K562 (cell line): ENCODE results near the gene RNASEH1. TPM values are rescaled to one million over a fixed set of nuclear protein-coding genes. Genes with fewer than 3 reads are reported as not detected.

Experiments
- CBFA2T2 ChIP-seq: fragments of 450-650 bp; conservative IDR thresholded peaks from 2 replicates; pipeline ENCODE4 v1.6.1; 2017; ENCODE audit warnings: mild to moderate bottlenecking
- POLR2A ChIP-seq: fragments of 450-650 bp; conservative IDR thresholded peaks from 2 replicates; pipeline ENCODE4 v1.6.1; 2016
- RBFOX2 ChIP-seq: fragments of 200-400 bp; formaldehyde crosslinking; IDR thresholded peaks from 2 replicates; pipeline ENCODE4 v1.6.1; 2017; ENCODE audit warnings: low read depth, mild to moderate bottlenecking, low read length, moderate library complexity
- SP2 ChIP-seq: IDR thresholded peaks from 2 replicates; pipeline ENCODE4 v1.6.1; 2011; ENCODE audit warnings: mild to moderate bottlenecking, low read depth, low read length, moderate library complexity; ENCODE audit not compliant: poor library complexity, severe bottlenecking; ENCODE audit errors: extremely low read depth
- STAT5A ChIP-seq: IDR thresholded peaks from 2 replicates; pipeline ENCODE4 v1.6.1; 2012; ENCODE audit warnings: low read length, inconsistent platforms, borderline replicate concordance
- ZNF124 ChIP-seq: sonication (generic); formaldehyde crosslinking; IDR thresholded peaks from 2 replicates; pipeline ENCODE4 v1.8.1; 2022; ENCODE audit warnings: missing genetic modification reagents
- polyA plus RNA-seq, 8 experiments: library from polyadenylated mRNA; depleted of rRNA in 4 of 8; stranded (reverse) in 5 of 8; unstranded in 3 of 8; fragments of >200 nt; fragmentation: Nextera tagmentation in 2 of 8; fragmentation: Illumina TruSeq in 1 of 8; extraction: Ambion mirVana in 2 of 8; extraction: Trizol in 1 of 8; gene quantifications; 2 replicates each; pipeline versions ENCODE4 v1.2.1 to v1.2.3, GENCODE V29; 2011 to 2014; ENCODE audit warnings: inconsistent platforms in 1 of 8, missing spikeins in 1 of 8
- total RNA-seq, 7 experiments: library from RNA; depleted of rRNA in 6 of 7; stranded (reverse); fragments of >200 nt in 6 of 7; fragmentation: Illumina TruSeq in 2 of 7; extraction: Trizol in 2 of 7; gene quantifications; 2 replicates each; pipeline versions ENCODE4 v1.2.1 to v1.2.3, GENCODE V29; 2011 to 2021; ENCODE audit warnings: low replicate concordance in 1 of 7
- TF ChIP-seq, protein P1 (sequence below): fragments of 250-450 bp; sonication (Bioruptor Pico); IDR thresholded peaks from 2 replicates; pipeline ENCODE4 v1.4.0; 2020; ENCODE audit warnings: mild to moderate bottlenecking, moderate library complexity, borderline replicate concordance
- TF ChIP-seq, protein P2 (sequence below), 3 experiments: fragments of 200-800 bp in 1 of 3; fragments of 250-450 bp in 1 of 3; fragments of 450-650 bp in 1 of 3; sonication (Bioruptor Pico) in 1 of 3; sonication (Bioruptor generic) in 1 of 3; formaldehyde crosslinking in 1 of 3; IDR thresholded peaks; 2 replicates each; pipeline versions ENCODE4 v1.6.1 to v1.8.0; 2016 to 2022; ENCODE audit warnings: mild to moderate bottlenecking in 2 of 3, missing genetic modification characterization in 2 of 3, missing compliant biosample characterization in 1 of 3, moderate library complexity in 1 of 3
- TF ChIP-seq, protein P3 (sequence below): fragments of 450-650 bp; IDR thresholded peaks from 2 replicates; pipeline ENCODE4 v1.6.1; 2016; ENCODE audit warnings: borderline replicate concordance
- TF ChIP-seq, protein P4 (sequence below): sonication (generic); formaldehyde crosslinking; IDR thresholded peaks from 2 replicates; pipeline ENCODE4 v1.9.0; 2022; ENCODE audit warnings: mild to moderate bottlenecking, missing genetic modification reagents
- TF ChIP-seq, protein P5 (sequence below): fragments of 450-650 bp; formaldehyde crosslinking; IDR thresholded peaks from 2 replicates; pipeline ENCODE4 v1.4.0; 2022; ENCODE audit warnings: mild to moderate bottlenecking, moderate library complexity

Gene RNASEH1
- total and polyA plus RNA-seq, 9 of the 15 experiments (the other 6 are each of a cell fraction or from before 2014, with no cell fraction given): 25.7 to 47.5 (median 42.8) TPM

DNA sequence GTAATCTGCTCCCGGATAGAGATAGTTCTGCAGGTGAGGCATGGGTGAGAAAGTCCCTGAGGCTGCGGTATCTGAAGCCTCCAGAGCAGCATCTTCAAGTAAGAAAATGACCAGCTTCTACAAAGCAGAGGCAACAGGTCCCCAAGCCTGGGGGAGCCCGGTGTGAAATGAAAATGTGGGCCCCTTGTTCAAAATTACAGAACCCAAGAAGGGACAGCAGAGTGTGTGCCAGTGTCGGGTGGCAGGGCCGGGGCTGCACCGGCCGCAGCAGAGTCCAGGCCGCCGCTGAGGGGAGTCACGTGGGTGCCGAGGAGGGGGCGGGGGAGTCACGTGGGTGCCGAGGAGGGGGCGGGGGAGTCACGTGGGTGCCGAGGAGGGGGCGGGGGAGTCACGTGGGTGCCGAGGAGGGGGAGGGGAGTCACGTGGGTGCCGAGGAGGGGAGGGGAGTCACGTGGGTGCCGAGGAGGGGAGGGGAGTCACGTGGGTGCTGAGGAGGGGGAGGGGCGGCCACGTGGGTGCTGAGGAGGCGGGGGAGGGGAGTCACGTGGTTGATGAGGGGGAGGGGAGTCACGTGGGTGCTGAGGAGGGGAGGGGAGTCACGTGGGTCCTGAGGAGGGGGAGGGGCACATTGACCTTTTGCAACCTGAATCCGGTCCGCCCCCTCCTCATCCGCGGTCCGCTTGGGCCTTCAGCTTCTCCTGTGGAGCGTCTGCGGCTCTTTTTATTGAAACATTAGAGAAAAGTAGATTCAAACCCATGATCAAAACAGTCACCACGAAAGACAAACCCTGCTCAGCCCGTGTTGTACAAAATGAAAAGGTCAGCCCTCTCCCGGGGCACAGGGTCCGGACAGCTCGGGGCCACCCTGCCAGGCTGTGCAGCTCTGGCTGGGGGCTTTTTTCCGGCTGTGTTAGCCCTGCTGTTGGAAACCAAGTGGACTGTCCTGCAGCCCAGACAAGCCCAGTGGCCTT, 47.1 kb upstream of the RNASEH1 start (continued):
- TF ChIP-seq, protein P1, sequence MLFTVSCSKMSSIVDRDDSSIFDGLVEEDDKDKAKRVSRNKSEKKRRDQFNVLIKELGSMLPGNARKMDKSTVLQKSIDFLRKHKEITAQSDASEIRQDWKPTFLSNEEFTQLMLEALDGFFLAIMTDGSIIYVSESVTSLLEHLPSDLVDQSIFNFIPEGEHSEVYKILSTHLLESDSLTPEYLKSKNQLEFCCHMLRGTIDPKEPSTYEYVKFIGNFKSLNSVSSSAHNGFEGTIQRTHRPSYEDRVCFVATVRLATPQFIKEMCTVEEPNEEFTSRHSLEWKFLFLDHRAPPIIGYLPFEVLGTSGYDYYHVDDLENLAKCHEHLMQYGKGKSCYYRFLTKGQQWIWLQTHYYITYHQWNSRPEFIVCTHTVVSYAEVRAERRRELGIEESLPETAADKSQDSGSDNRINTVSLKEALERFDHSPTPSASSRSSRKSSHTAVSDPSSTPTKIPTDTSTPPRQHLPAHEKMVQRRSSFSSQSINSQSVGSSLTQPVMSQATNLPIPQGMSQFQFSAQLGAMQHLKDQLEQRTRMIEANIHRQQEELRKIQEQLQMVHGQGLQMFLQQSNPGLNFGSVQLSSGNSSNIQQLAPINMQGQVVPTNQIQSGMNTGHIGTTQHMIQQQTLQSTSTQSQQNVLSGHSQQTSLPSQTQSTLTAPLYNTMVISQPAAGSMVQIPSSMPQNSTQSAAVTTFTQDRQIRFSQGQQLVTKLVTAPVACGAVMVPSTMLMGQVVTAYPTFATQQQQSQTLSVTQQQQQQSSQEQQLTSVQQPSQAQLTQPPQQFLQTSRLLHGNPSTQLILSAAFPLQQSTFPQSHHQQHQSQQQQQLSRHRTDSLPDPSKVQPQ (CRISPR knock-in tag): 0 out of 2 replicates have a peak, but pooled peaks have one; percentile 31
- TF ChIP-seq ZNF124 (CRISPR knock-in tag) (no peak), RBFOX2 (peak; percentile 40; the same call in 1 of the 2 replicates), CBFA2T2 (peak; percentile 64), SP2 (no peak), STAT5A (no peak; the same call in 1 of the 2 replicates), POLR2A (peak; percentile 65)
- TF ChIP-seq, protein P2, sequence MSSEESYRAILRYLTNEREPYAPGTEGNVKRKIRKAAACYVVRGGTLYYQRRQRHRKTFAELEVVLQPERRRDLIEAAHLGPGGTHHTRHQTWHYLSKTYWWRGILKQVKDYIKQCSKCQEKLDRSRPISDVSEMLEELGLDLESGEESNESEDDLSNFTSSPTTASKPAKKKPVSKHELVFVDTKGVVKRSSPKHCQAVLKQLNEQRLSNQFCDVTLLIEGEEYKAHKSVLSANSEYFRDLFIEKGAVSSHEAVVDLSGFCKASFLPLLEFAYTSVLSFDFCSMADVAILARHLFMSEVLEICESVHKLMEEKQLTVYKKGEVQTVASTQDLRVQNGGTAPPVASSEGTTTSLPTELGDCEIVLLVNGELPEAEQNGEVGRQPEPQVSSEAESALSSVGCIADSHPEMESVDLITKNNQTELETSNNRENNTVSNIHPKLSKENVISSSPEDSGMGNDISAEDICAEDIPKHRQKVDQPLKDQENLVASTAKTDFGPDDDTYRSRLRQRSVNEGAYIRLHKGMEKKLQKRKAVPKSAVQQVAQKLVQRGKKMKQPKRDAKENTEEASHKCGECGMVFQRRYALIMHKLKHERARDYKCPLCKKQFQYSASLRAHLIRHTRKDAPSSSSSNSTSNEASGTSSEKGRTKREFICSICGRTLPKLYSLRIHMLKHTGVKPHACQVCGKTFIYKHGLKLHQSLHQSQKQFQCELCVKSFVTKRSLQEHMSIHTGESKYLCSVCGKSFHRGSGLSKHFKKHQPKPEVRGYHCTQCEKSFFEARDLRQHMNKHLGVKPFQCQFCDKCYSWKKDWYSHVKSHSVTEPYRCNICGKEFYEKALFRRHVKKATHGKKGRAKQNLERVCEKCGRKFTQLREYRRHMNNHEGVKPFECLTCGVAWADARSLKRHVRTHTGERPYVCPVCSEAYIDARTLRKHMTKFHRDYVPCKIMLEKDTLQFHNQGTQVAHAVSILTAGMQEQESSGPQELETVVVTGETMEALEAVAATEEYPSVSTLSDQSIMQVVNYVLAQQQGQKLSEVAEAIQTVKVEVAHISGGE (CRISPR knock-in tag; IDR thresholded peaks at IDR 0.05): peak in 1 of 3 experiments; percentile 78; a peak in 2 of 6 replicates
- TF ChIP-seq, protein P3, sequence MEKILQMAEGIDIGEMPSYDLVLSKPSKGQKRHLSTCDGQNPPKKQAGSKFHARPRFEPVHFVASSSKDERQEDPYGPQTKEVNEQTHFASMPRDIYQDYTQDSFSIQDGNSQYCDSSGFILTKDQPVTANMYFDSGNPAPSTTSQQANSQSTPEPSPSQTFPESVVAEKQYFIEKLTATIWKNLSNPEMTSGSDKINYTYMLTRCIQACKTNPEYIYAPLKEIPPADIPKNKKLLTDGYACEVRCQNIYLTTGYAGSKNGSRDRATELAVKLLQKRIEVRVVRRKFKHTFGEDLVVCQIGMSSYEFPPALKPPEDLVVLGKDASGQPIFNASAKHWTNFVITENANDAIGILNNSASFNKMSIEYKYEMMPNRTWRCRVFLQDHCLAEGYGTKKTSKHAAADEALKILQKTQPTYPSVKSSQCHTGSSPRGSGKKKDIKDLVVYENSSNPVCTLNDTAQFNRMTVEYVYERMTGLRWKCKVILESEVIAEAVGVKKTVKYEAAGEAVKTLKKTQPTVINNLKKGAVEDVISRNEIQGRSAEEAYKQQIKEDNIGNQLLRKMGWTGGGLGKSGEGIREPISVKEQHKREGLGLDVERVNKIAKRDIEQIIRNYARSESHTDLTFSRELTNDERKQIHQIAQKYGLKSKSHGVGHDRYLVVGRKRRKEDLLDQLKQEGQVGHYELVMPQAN: 0 out of 2 replicates have a peak, but pooled peaks have one; percentile 41
- TF ChIP-seq, protein P4, sequence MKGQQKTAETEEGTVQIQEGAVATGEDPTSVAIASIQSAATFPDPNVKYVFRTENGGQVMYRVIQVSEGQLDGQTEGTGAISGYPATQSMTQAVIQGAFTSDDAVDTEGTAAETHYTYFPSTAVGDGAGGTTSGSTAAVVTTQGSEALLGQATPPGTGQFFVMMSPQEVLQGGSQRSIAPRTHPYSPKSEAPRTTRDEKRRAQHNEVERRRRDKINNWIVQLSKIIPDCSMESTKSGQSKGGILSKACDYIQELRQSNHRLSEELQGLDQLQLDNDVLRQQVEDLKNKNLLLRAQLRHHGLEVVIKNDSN (CRISPR knock-in tag): peak; percentile 89
- TF ChIP-seq, protein P5, sequence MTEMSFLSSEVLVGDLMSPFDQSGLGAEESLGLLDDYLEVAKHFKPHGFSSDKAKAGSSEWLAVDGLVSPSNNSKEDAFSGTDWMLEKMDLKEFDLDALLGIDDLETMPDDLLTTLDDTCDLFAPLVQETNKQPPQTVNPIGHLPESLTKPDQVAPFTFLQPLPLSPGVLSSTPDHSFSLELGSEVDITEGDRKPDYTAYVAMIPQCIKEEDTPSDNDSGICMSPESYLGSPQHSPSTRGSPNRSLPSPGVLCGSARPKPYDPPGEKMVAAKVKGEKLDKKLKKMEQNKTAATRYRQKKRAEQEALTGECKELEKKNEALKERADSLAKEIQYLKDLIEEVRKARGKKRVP: 0 out of 2 replicates have a peak, but pooled peaks have one; percentile 26
